NCI-H345 (cell line): ENCODE measurements around the gene TENM4.
"Not testable (repeated sequence)": the region's sequence is repeated elsewhere in the genome, so short reads cannot be mapped to it uniquely, and the experiment has no call there.

ENCODE experiments used
- DNase-seq: peaks from one replicate; lab custom pipeline; 2025; lab: John Stamatoyannopoulos, UW

Gene TENM4

DNA sequence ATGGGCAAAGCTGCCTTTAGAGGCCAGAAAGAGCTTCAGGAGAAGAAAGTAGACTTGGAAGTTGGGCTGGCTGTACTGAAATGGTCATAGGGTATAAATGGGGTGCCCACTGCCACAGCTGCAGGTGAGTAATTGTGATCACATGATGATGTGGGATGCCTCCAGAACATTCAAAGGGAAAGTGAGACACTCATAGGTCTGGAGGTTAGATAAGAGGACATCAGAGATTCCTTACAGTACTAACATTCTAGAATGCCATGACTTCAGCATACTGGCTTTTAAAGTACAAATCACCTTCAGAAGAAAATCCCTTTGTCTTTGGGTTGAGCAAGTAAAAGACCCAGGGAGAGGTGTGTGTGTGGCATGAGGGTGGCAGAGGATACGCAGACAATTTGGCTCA lies 419.2 kb downstream of the TENM4 start:
- DNase-seq = no peak

DNA sequence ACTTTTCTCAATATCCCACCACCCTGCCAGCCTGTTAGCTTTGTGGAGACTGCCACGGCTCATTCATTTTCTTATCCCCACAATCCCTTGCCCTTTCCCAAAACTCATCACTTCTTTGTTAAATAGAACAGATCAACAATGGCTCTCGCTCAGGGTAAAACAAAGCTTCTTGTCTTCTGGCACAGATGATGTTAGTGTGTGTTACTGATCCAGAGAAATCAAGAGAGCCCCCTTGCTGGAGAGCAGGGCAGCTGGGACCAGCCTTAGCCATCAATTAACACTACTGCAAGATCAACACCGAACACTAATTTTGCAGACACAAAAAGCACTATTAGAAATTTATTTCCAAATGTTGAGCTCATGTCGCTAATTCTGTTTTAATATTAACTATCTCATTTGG lies 420.9 kb downstream of the TENM4 start:
- peak; percentile 3 for DNase-seq

DNA sequence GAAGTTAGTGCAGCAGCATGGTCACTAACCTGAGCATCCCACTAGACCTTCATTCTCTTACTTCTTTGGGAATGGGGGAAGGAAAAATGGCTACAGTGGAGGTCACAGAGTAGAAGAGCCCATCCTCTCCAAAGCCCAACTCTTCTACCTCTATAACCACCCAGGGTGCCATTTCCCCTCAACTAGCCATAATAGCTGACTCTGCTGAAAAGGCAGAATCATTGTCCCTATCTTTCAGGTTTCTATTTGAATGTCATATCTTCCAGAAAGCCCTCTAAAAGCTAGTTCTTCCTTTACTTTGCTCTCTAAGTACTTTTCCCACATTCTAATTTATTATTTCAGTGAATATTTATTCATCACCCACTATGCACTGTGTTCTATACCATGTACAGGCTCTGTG lies 421.6 kb downstream of the TENM4 start:
- DNase-seq = no peak

DNA sequence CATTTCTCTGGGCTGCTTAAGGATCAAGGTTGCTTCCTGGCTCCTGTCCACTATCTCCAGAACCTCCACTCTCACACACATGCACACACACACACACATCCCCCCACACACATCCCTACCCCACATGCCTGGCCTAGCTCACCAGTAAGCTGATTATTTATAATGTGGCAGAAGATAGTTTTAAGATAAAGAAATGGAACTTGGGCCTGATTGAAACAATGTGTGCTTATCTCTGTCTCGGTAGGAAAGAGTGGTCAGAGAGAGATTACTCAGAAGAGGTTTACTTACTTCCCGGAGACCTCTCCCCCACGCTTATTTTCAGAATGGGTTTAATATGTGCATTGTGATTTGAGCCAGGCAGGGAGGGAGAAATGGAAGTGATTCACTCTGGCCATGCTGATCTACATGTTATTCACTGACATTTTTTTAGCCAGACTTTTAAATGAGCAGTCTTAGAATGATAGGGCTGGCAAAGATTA lies 422.4 kb downstream of the TENM4 start:
- no peak for DNase-seq

DNA sequence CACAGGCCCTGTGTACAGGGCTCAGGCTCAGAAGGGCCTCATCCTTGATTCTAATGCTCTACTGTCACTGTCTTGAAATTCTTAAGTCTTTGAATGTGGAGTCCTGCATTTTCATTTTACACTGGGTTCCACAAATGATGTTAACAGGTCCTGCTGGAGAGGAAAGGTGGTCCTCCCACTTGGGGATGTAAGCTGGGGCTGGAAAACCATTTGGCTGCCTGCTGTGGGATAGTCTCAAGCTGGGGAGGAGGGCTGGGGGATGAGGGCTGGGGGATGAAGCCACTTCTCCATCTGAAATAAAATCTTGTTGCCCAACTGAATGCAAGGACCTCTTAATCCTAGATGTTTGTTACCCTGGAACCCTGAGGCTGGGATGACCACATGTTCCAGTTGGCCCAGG lies 423.0 kb downstream of the TENM4 start:
- DNase-seq = no peak

DNA sequence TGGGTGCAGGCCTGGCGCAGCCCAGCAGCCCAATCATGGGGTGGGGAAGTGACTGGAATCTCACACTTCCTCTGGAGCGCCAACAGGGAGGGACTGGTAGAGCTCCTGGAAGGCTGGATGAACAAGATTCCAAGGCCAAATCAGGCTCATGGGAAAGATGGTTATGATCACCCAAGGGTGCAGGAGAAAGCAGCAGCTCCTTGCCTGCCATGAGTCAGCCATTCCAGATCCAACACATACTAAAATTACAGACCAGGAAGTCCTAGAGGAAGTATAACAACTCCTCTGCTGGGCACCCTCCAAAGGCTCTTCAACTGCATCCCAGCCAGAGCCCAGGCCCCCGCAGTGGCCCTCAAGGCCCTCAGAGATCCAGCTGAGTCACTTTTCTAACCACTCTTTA lies 427.3 kb downstream of the TENM4 start:
- DNase-seq = no peak

DNA sequence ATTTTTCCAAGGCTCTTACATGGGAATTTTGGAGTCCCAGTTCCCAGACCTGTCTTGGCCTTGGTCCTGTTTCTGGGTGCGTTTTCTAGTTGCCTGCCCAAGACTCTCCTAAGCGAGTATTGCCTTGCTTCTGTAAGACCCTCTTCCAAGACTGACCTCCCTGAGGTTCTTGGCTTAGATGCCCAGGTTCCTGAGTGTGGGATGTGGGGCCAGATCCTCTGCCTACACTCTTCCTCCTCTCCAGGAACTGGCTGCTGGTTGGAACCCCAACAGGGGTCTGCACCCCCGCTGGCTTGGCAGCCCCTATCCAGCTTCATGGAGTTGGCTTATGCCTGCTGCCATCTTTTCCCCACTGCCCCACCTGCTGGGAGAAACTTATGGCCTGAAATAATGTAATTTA lies 429.5 kb downstream of the TENM4 start:
- DNase-seq = no peak

DNA sequence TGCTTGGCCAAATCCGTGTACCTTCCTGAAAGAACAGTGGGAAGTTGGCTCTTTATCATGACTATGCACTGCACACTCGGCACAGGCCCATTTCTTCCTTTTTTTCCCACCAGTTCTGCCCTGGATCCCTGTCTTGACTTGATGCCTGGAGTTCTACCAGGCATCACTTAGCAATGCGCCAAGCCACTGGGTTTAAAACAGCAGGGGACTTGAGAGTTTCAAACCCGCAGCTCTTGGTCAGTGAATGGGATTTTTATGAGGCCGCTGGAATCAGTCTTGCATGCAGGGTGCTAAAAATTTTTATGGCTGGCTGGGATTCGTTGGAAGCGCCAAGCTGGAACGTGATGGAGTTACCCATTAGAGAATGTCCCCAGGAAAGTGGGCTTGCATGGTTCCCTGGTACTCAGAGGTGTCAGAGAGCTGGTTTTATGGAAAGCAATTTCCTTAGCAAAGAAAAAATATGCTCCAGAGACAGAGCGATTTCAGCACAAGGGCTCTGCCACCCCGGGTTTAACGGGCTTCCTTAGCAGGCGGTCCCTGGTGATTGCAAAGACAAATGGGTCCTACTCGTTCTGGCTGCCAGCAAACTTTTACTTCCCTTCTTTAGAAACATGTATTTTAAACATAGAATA lies 432.9 kb downstream of the TENM4 start:
- no peak for DNase-seq

DNA sequence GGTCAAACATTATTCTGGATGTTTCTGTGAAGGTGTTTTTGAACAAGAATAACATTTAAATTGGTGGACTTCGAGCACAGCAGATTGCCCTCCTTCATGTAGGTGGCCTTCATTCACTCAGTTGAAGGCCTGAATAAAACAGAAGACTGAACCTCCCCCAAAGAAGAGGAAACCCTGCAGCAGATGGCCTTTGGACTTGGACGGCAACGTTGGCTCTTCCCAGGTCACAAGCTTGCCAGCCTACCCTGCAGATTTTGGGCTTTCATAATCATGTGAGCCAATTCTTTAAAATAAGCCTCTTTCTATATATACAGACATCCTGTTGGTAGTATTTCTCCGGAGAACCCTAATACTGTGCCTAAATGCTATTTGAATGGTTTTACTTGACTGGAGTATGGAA lies 434.0 kb downstream of the TENM4 start:
- no peak for DNase-seq

DNA sequence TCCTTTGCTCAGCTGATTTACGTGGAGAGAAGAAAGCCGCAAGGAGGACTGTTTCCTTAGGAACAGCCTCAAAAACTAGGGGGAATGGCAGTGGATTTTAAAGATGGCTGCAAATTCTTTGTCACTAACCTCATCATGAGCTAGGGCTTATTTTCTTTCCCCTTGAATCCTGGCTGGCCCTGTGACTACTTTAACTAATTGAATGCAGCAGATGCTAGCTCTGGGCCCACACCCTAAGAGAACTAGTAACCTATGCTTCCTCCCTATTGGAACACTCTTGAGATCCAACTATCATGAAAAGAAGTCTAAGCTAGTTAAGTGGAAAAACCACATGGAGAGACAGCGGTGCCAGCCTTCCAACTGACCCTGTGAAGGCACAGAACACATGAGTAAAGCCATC lies 444.8 kb downstream of the TENM4 start:
- no peak for DNase-seq

DNA sequence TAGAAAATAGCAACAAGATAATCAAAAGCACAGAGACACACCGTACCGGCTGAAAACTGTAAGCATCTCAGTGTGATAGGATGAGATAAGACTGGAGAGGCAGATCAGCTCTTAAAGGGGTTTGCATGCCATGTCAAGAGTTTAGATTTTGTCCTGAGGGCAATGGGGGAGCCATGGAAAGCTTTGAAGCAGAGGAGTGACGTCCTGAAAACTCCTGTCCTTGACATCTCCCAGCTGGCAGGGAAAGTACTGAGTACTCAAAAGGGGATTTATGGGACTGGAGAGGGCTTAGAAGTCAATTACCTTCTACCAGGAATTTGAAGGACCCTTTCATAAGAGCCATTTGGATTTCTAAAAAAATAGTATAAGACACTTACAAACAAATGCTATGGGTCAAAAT lies 445.7 kb downstream of the TENM4 start:
- DNase-seq = no peak

DNA sequence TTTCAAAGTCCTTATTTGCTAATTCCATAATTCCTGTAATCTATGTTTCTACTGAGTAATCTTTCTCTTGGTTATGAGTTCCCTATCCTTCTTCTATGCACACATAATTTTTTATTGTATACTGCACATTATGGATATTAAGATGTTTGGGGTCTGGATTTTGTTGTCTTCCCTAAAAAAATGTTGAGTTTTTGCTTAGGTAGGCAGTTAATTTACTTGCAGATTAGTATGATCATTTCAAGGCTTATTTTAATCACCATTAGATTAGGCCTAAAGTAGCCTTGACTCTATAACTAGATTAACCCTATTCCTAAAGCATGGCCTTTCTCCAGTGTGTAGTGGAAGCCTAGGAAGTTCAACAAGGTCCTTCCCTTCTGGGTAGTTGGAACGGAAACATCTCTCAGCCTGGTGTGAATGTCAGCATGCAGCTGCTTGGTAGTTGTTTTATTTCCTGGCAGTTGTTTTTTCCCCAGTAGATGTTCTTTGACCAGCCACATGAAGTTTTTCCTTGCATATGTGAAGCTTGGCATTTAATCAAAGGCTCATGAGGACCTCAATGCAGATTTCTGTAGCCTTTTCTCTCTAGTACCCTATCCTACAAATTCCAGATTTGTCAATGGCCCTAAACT lies 446.9 kb downstream of the TENM4 start:
- no peak for DNase-seq

DNA sequence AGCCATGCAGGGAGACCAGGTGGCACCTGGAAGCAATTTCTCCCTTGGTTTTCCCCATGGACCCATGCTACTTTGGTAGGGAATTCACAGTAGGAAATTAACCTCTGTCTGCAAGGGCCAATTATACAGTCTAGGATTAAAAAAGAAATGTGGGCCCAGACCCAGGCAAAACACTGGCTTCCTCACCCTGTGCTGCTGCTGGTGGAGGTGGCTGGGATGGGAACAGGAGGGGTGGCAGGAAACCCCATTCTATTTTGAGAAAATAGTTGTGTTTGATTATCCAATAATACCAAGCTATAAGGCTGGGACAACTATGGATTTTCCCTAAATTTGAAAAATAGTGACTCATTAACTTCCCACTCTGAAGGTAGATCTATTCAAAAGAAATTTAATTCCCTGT lies 449.1 kb downstream of the TENM4 start:
- no peak for DNase-seq

DNA sequence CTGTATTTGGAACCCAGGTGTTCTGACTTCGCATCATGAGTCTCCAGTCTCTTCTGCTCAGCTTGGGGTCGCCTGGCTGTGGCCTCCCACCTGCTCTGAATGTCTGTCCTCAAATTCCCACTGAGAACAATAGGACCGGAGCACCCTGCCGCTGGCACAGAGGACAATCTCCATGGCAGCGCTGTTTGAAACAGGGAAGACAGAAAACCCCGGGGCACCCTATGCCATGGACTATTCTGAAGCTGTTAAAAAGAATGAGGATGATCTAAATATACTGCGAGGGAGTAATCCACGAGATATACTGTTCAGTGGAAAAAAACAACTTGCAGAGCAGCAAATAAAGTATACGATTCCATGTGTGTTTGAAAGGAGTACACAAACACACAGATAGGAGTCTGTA lies 450.6 kb downstream of the TENM4 start:
- DNase-seq = peak; percentile 82

DNA sequence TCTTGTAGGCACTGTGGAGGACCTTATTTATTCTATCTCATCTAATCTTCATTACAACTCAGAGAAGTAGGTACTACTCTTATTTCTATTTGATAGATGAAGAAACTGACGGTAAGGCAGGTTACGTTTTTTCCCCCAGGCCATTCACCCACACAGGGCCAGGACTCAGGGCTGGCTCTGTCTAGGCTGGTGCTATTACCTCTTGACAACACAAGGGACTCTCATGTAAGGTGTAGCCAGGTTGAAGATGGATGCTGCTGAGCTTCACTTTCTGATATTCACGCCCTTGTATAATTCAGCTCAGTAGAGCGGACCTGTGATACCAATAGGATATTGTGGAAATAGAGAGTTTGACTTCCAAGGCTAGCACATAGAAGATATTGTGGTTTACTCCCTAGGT lies 453.1 kb downstream of the TENM4 start:
- DNase-seq = no peak

DNA sequence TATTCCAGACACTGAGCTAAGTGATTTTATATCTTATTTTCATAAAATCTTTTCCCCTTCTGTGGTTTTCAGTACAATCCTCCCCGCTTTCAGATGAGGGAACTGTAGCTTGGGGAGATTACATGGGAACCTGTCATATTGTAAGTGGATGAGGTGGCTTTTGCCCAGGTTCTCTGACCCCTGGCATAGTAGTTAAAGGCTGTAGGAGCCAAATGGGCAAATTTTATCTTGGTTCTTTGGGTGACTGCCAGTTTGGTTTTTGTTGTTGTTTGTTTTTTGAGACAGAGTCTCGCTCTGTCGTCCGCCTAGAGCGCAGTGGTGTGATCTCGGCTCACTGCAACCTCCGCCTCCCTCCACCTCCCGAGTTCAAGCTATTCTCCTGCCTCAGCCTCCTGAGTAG lies 454.5 kb downstream of the TENM4 start:
- DNase-seq = no peak

DNA sequence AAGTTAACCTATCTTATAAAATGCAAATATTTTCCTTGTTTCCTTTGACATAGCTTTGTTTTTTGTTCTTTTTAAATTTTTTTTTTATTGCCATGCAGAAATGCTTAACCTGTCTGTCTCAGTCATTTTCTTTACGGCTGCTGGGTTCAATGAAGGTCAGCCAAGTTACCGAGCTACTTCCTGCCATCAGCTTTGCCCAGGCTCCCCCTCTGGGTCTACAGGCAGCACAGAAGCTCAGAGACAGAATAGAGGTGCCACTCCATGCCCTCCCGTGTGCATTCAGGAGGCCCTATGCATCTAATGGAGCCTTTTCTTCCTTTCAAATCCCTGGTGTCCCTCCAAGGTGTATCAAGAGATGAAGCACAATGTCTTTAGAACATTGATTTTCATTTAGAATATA lies 455.2 kb downstream of the TENM4 start:
- DNase-seq = no peak

DNA sequence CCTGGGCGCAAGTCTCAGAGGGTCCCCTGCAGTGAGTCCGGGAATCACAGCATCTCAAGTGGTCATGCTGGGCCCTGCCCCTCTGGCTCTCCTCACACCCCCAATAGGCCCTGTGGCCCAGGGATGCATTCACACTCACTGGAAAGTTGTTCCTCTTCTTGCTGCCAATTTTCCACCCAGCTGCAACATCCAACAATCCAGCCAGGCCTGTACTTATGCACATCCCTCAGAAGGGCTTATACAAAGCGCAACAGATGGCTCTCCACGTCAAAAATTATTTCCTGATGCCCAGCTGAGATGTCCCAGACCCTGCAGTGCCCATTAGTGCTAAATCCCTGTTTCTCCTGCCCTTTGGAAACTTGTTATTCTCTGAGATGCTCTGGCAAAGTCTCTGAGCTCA lies 458.4 kb downstream of the TENM4 start:
- no peak for DNase-seq

DNA sequence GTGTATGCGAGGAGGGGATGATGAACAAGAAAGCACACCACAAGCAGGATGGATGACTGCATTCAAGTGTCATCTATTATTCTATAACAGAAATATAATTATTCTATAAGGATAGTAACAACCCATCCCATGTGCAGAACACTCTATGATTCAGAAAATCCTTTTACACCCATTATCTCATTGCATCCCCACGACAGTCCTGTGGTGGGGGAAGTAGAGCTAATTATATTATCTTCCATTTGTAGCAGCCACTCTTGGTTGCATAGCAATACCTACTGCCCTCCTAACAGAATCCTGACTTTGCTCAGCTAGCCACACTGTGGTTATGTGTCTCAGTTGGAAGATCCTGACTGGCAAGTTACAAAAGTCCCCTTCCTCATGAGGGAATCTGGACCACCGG lies 459.7 kb downstream of the TENM4 start:
- DNase-seq = no peak

DNA sequence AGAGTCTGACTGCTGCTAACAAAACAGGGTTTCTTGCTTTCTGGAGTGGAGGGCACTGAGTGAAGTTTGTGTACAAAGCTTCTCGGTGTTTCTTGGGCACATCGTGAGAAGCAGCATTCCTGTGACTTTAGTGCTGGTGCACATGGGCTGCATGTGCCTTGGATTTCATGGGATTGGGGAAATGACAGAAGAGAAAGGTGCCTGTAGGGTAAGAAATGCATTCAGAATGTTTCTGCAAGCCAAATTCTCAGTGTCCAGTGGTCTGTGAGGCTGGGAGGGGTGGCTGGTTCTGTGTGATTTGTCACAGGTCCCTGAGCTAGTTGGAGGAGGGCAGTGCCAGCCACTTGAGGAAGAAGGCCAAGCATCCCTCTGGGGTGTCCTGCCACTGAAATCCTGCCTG lies 462.0 kb downstream of the TENM4 start:
- DNase-seq = no peak

DNA sequence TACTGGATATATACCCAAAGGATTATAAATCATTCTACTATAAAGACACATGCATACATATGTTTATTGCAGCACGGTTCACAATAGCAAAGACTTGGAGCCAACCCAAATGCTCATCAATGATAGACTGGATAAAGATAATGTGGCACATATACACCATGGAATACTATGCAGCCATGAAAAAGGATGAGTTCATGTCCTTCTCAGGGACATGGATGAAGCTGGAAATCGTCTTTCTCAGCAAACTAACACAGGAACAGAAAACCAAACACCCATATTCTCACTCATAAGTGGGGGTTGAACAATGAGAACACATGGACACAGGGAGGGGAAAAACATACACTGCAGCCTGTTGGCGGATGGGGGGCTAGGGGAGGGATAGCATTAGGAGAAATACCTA lies 463.0 kb downstream of the TENM4 start:
- DNase-seq = not testable (repeated sequence)

DNA sequence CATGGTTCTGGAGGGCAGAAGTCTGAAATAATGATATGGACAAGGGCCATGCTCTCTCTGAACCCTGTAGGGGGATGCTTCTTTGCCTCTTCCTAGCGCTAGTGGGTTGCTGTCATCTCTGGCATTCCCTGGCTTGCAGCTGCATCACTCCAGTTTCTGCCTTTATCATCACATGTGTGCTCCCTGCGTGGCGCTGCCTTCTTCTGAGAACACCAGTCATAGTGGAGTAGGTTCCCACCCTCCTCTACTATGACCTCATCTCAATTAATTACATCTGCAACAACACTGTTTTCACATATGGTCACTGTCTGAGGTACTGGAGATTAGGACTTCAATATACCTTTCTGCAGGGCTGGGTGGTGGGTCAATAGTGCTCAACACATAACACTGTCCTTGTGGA lies 463.8 kb downstream of the TENM4 start:
- DNase-seq = no peak

DNA sequence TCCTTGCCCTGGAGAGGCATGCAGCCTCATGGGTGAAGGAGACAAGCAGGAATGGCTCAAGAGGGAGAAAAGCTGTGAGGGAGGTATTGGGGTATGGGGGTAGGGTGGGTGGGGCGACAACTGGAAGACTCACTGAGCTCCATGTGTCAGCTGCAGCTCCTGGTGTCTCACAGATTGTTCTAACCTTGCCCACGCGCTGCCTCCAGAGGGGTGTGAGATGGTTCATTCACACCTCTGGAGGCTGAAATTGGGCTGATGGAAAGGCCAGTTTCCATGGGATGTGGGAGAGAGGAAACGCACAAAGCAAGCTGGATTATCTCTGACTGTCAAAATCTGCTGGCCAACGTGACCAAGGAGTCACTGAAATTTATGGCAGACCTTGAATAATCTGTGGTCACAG lies 465.7 kb downstream of the TENM4 start:
- DNase-seq = no peak

DNA sequence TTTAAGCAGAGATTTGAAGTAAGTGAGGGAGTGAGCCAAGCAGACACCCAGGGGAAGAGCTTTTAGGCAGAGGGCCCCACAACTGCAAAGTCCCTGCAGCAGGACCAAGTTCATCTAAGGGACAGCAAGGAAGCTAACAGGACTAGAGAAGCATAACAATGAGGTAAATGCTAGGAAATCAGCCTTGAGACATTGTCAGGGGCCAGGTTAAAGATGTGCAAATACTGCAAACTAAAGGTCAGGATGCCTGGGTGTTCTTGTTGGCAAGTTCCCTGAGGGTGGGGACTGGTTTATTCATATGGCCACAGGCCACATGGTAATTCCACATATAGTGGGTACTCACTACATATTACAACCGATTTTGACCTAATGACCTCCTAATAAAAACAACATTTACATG lies 467.0 kb downstream of the TENM4 start:
- DNase-seq = no peak
